ENCODE data around the gene CAP1.

Gene CAP1

DNA sequence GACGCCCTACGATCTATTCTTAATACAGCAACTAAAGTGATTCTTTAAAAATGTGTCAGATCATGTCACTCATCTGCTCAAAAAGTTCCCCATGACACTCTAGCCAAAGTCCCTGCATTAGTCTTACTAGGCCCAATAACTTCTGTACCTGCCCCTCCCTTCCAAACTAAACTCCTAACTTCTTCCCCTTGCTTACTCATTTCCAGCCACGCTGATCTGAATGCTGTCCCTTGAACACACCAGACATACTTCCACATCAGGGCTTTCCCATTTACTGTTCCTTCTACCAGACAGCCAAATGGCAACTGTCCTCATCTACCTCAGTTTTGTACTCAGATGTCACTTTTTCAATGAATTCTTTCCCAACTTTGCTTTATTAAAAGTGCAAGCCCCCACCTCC is 55.3 kb downstream of the CAP1 start:
- TF ChIP-seq, protein P1, sequence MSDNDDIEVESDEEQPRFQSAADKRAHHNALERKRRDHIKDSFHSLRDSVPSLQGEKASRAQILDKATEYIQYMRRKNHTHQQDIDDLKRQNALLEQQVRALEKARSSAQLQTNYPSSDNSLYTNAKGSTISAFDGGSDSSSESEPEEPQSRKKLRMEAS (IDR thresholded peaks at IDR 0.05), result no peak
- TF ChIP-seq NFIC (IDR thresholded peaks at IDR 0.05), result no peak
- TF ChIP-seq EP300 (IDR thresholded peaks at IDR 0.05; ENCODE audit: borderline replicate concordance), result no peak
- TF ChIP-seq ZBTB7A (IDR thresholded peaks at IDR 0.05; ENCODE audit: low read depth), result no peak
- TF ChIP-seq FOXM1 (IDR thresholded peaks at IDR 0.05; ENCODE audit: borderline replicate concordance, low read depth), result no peak
- no peak for TF ChIP-seq CEBPB (IDR thresholded peaks at IDR 0.05)

DNA sequence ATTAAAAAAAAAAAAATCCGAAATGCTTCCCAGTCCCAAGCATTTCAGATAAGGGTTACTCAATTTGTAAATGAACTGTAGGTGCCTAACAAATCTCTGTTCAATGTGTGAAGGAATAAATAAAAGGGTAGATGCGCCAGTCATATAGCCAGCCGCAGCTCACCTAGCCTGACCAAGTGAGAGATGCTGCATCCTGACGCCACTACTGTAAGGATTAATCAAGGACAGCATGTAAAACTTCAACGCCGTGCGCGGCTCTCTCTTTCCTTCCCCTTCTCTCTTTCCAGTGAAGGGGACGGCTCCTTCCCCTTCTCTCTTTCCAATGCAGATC is 56.1 kb downstream of the CAP1 start:
- TF ChIP-seq EGR1 (IDR thresholded peaks at IDR 0.05) (no peak), NFIC (IDR thresholded peaks at IDR 0.05) (no peak), TCF12 (IDR thresholded peaks at IDR 0.05; ENCODE audit: low read depth) (no peak), EP300 (IDR thresholded peaks at IDR 0.05; ENCODE audit: borderline replicate concordance) (no peak), FOXM1 (IDR thresholded peaks at IDR 0.05; ENCODE audit: borderline replicate concordance, low read depth) (no peak), TAF1 (IDR thresholded peaks at IDR 0.05; ENCODE audit: low read depth) (no peak), CREB1 (IDR thresholded peaks at IDR 0.05; ENCODE audit: low read depth) (no peak), TEAD4 (IDR thresholded peaks at IDR 0.05) (no peak), YY1 (IDR thresholded peaks at IDR 0.05; ENCODE audit: low read depth) (no peak), ZBTB7A (IDR thresholded peaks at IDR 0.05; ENCODE audit: low read depth) (no peak), RAD21 (IDR thresholded peaks at IDR 0.05; ENCODE audit: low read depth) (no peak), CEBPB (IDR thresholded peaks at IDR 0.05) (no peak), USF1 (IDR thresholded peaks at IDR 0.05) (no peak)
- TF ChIP-seq, protein P1 (IDR thresholded peaks at IDR 0.05), result no peak
- TF ChIP-seq, protein P2, sequence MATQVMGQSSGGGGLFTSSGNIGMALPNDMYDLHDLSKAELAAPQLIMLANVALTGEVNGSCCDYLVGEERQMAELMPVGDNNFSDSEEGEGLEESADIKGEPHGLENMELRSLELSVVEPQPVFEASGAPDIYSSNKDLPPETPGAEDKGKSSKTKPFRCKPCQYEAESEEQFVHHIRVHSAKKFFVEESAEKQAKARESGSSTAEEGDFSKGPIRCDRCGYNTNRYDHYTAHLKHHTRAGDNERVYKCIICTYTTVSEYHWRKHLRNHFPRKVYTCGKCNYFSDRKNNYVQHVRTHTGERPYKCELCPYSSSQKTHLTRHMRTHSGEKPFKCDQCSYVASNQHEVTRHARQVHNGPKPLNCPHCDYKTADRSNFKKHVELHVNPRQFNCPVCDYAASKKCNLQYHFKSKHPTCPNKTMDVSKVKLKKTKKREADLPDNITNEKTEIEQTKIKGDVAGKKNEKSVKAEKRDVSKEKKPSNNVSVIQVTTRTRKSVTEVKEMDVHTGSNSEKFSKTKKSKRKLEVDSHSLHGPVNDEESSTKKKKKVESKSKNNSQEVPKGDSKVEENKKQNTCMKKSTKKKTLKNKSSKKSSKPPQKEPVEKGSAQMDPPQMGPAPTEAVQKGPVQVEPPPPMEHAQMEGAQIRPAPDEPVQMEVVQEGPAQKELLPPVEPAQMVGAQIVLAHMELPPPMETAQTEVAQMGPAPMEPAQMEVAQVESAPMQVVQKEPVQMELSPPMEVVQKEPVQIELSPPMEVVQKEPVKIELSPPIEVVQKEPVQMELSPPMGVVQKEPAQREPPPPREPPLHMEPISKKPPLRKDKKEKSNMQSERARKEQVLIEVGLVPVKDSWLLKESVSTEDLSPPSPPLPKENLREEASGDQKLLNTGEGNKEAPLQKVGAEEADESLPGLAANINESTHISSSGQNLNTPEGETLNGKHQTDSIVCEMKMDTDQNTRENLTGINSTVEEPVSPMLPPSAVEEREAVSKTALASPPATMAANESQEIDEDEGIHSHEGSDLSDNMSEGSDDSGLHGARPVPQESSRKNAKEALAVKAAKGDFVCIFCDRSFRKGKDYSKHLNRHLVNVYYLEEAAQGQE (IDR thresholded peaks at IDR 0.05; ENCODE audit: low read depth), result no peak

- no peak for TF ChIP-seq EP300 (IDR thresholded peaks at IDR 0.05; ENCODE audit: borderline replicate concordance)
- peak; percentile 93 for TF ChIP-seq TAF1 (IDR thresholded peaks at IDR 0.05; ENCODE audit: low read depth)
- TF ChIP-seq EGR1 (IDR thresholded peaks at IDR 0.05), result no peak
- TF ChIP-seq CEBPB (IDR thresholded peaks at IDR 0.05), result no peak
- peak; percentile 97 for TF ChIP-seq USF1 (IDR thresholded peaks at IDR 0.05)
- TF ChIP-seq RAD21 (IDR thresholded peaks at IDR 0.05; ENCODE audit: low read depth), result no peak
- TF ChIP-seq TCF12 (IDR thresholded peaks at IDR 0.05; ENCODE audit: low read depth), result peak; percentile 46; the same call in 1 of the 2 replicates
- TF ChIP-seq NFIC (IDR thresholded peaks at IDR 0.05), result no peak
- TF ChIP-seq TEAD4 (IDR thresholded peaks at IDR 0.05), result 0 out of 2 replicates have a peak, but pooled peaks have one; percentile 7
- TF ChIP-seq, protein P1 (IDR thresholded peaks at IDR 0.05), result peak; percentile 98
- TF ChIP-seq ZBTB7A (IDR thresholded peaks at IDR 0.05; ENCODE audit: low read depth), result no peak
- TF ChIP-seq CREB1 (IDR thresholded peaks at IDR 0.05; ENCODE audit: low read depth), result no peak
- peak; percentile 96 for TF ChIP-seq YY1 (IDR thresholded peaks at IDR 0.05; ENCODE audit: low read depth)
- no peak for TF ChIP-seq FOXM1 (IDR thresholded peaks at IDR 0.05; ENCODE audit: borderline replicate concordance, low read depth)
- TF ChIP-seq, protein P2 (IDR thresholded peaks at IDR 0.05; ENCODE audit: low read depth), result no peak
These were observed 56.7 kb downstream of the CAP1 start, which contains the start of gene PPT1 for GRCh38 chr1:40096977-40097782. PPT1 (minus strand) TSS chr1:40097252; CDS start chr1:40097238, 14 bp downstream.

GRCh38 chr1:40102038-40102437 is 61.5 kb downstream of the CAP1 start:
- TF ChIP-seq FOXM1 (IDR thresholded peaks at IDR 0.05; ENCODE audit: borderline replicate concordance, low read depth), result no peak
- no peak for TF ChIP-seq USF1 (IDR thresholded peaks at IDR 0.05)
- TF ChIP-seq TAF1 (IDR thresholded peaks at IDR 0.05; ENCODE audit: low read depth), result no peak
- no peak for TF ChIP-seq NFIC (IDR thresholded peaks at IDR 0.05)
- TF ChIP-seq, protein P1 (IDR thresholded peaks at IDR 0.05), result no peak
- TF ChIP-seq, protein P2 (IDR thresholded peaks at IDR 0.05; ENCODE audit: low read depth), result no peak
- no peak for TF ChIP-seq CREB1 (IDR thresholded peaks at IDR 0.05; ENCODE audit: low read depth)
- TF ChIP-seq RAD21 (IDR thresholded peaks at IDR 0.05; ENCODE audit: low read depth), result no peak
- no peak for TF ChIP-seq CEBPB (IDR thresholded peaks at IDR 0.05)
- TF ChIP-seq ZBTB7A (IDR thresholded peaks at IDR 0.05; ENCODE audit: low read depth), result no peak
- TF ChIP-seq YY1 (IDR thresholded peaks at IDR 0.05; ENCODE audit: low read depth), result no peak
- TF ChIP-seq TEAD4 (IDR thresholded peaks at IDR 0.05), result no peak
- no peak for TF ChIP-seq TCF12 (IDR thresholded peaks at IDR 0.05; ENCODE audit: low read depth)
- TF ChIP-seq EGR1 (IDR thresholded peaks at IDR 0.05), result no peak
- TF ChIP-seq EP300 (IDR thresholded peaks at IDR 0.05; ENCODE audit: borderline replicate concordance), result no peak

All from Ishikawa (cell line).